ENCODE measurements around the gene RNF113A. TPM values are rescaled to one million over a fixed set of nuclear protein-coding genes. Genes with fewer than 3 reads are reported as not detected.
"Not testable (repeated sequence)": the region's sequence is repeated elsewhere in the genome, so short reads cannot be mapped to it uniquely, and the experiment has no call there.

Gene RNF113A
- total and polyA plus RNA-seq, 7 experiments from 2014 or later, result 25.5 to 76.4 (median 38.7) TPM

DNA sequence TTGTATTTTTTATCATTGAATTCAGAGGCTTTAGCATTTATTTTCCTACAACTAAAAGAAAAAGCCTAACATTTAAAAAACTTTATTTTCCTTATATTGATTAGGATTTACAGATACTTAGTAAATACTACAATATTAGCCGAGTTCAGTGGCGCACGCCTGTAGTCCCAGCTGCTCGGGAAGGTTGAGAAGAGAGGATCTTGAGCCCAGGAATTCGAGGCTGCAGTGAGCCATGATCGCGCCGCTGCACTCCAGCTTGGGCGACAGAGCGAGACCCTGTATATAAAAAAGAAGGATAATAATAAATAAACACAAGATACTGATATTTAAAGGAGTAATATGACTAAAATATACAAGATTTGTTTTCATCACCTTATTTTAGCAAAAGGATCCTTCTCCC is 18.1 kb downstream of the RNF113A start:
- Histone ChIP-seq H3K4me3 (ENCODE audit: low read length) (peak overlapping the region; percentile 20), H3K27ac (ENCODE audit: low read depth, low read length) (peak overlapping the region; percentile 79), H3K36me3 (ENCODE audit: control insufficient read depth in 2 of 3, insufficient read depth in 3 of 3, low read length in 3 of 3) (peaks cover 0 to 6% (median 0%) of the 10 kb centered on the region in 3 experiments), H3K27me3 (ENCODE audit: control insufficient read depth in 2 of 2, insufficient read depth in 2 of 2, low read length in 2 of 2) (no peaks in the 10 kb centered on the region), H3K4me1 (ENCODE audit: control insufficient read depth in 2 of 2, insufficient read depth in 2 of 2, low read length in 2 of 2) (no peaks in the 10 kb centered on the region), H3K9me3 (ENCODE audit: control insufficient read depth in 2 of 3, low read length in 3 of 3) (no peaks in the 10 kb centered on the region)
- H3K27me3 Mint-ChIP-seq, result peaks cover 0 to 3% (median 0%) of the 10 kb centered on the region in 5 donors
- peak overlapping the region; percentile 89 to 100 (median 98) for H3K4me3 Mint-ChIP-seq
- ChIA-PET CTCF (interaction anchor here (0.9 kb wide), 1 partner anchor 62 kb away, joined by 5 read pairs; the partner anchor contains the start of gene RPL39), POLR2A (interaction anchor here (0.7 to 2.5 kb wide), 8 partner anchors 8 to 164 kb away, joined by 3 to 27 read pairs (median 4); partner anchors contain the start of genes NDUFA1, RNF113A and RPL39)
- peaks cover 0 to 7% (median 3%) of the 10 kb centered on the region in 5 donors for H3K36me3 Mint-ChIP-seq
- H3K9me3 Mint-ChIP-seq, result peaks cover 0 to 2% (median 0%) of the 10 kb centered on the region in 11 donors
- no peak for ATAC-seq
- intact Hi-C loops (cut with micrococcal nuclease), result loop anchor here (1.0 to 5.0 kb wide), 8 partner anchors 18 to 385 kb away; partner anchors contain the start of genes NDUFA1 (in 2 of the 2), RNF113A (in 2 of the 2), RPL39 (in 2 of the 2) and SLC25A5 (in 2 of the 2)
- peaks cover 3 to 29% (median 23%) of the 10 kb centered on the region in 7 donors for H3K4me1 Mint-ChIP-seq
- H3K27ac Mint-ChIP-seq, result peak overlapping the region in 8 of 9 donors; percentile 87 to 99 (median 97)
- DNase-seq, result no peak

DNA sequence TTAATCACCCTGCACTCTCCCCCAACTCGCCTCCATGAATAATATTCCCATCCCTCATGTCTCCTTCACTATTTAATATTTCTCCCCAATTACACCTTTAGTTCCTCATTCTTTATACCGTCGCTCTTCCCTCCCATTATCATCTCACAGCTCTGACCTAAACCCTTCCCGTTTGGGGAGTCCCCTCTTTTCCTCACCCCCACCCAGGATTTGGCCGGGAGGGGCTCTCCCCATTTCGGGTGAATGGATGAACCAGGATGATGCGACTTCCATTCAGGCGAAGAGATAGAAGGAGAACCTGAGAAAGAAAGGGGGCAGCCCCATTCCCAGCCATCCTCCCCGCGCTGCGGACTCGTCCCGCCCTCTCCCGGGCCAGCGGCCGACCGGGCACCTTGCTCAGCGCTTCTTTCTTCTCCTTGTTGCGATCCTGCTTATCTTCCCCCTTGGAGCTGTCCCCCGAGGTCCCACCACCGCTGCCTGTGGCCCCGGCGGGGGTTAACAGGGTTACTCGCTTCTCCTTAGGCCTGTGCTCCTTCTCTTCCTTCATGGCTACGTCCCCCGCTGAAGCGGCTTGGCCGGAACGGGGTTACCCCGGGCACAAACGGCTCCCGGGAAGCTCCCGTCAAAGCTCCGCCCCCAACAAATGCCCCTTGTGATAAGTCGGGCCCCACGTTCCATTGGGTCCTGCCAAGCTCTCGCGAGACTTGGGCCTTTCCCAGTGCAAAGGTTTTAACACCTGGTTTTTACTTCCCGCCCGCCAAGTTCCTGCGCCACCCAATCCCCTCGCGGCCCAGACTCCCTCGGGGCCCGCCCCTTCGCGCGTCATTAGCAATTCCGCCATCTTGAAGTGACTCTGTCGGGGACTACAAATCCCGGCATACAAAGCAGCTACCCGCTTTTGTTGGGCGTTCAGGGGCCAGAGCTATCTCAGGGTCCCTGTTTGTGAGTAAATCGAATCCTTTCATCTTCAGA is 18.9 kb downstream of the RNF113A start, which contains the start of gene UPF3B:
Gene UPF3B (minus strand): TSS at position 582 of the 972 bp plus-strand sequence. CDS start 35 bp downstream, at position 547.
- H3K36me3 ChIP-seq (ENCODE audit: control insufficient read depth in 2 of 3, insufficient read depth in 3 of 3, low read length in 3 of 3), result peaks cover 0 to 6% (median 0%) of the 10 kb centered on the region in 3 experiments

DNA sequence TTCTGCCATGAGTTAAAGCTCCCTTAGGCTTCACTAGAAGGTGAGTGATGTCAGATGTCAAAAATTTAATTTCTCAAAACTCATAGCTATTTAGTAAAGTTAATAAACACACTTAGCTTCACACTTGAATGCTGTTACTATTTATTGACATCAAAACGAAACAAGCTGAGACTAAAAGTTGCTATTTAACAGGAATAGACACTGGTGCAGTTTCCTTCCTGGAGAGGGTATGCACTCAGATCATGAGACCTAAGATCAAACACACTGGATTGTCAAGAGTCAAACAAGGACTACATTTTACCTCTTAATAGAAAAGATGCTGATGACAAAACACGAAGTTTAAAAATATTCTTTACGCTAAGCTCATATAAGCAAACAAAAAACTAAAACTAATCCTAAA is 37.6 kb downstream of the RNF113A start:
- no peaks in the 10 kb centered on the region for H3K4me1 Mint-ChIP-seq
- intact Hi-C loops (cut with micrococcal nuclease), result no loop called here
- CTCF ChIA-PET, result no interaction called here
- ATAC-seq (no peak), DNase-seq (no peak)
- H3K9me3 ChIP-seq (ENCODE audit: control insufficient read depth in 2 of 3, low read length in 3 of 3), result no peaks in the 10 kb centered on the region
- POLR2A ChIA-PET, result interaction anchor here (1.0 kb wide), 1 partner anchor 42 kb away, joined by 3 read pairs; the partner anchor contains the start of gene RPL39
- H3K27ac Mint-ChIP-seq, result no peak overlapping the region
- peaks cover under 1 to 30% (median 3%) of the 10 kb centered on the region in 3 experiments for H3K36me3 ChIP-seq (ENCODE audit: control insufficient read depth in 2 of 3, insufficient read depth in 3 of 3, low read length in 3 of 3)
- H3K36me3 Mint-ChIP-seq, result peaks cover 0 to 38% (median 31%) of the 10 kb centered on the region in 5 donors
- H3K27ac ChIP-seq (ENCODE audit: low read depth, low read length), result no peak overlapping the region
- no peaks in the 10 kb centered on the region for H3K27me3 Mint-ChIP-seq
- no peaks in the 10 kb centered on the region for H3K27me3 ChIP-seq (ENCODE audit: control insufficient read depth in 2 of 2, insufficient read depth in 2 of 2, low read length in 2 of 2)
- no peak overlapping the region for H3K4me3 Mint-ChIP-seq
- peaks cover 0 to 2% (median 0%) of the 10 kb centered on the region in 11 donors for H3K9me3 Mint-ChIP-seq
- H3K4me1 ChIP-seq (ENCODE audit: control insufficient read depth in 2 of 2, insufficient read depth in 2 of 2, low read length in 2 of 2), result no peaks in the 10 kb centered on the region
- no peak overlapping the region for H3K4me3 ChIP-seq (ENCODE audit: low read length)

More for the DNA sequence above, 18.9 kb downstream of the RNF113A start, which contains the start of gene UPF3B:
- peaks cover 0 to 8% (median 3%) of the 10 kb centered on the region in 5 donors for H3K36me3 Mint-ChIP-seq
- peaks cover 0 to 2% (median 0%) of the 10 kb centered on the region in 11 donors for H3K9me3 Mint-ChIP-seq
- ChIA-PET CTCF (interaction anchor here (0.6 to 0.9 kb wide), 2 partner anchors 61 to 244 kb away, joined by 3 to 5 read pairs; partner anchors contain the start of gene RPL39), POLR2A (interaction anchor here (0.5 to 2.5 kb wide), 10 partner anchors 9 to 396 kb away, joined by 3 to 27 read pairs (median 5); partner anchors contain the start of genes NDUFA1, RNF113A and RPL39)
- H3K4me1 Mint-ChIP-seq, result peaks cover 3 to 29% (median 23%) of the 10 kb centered on the region in 7 donors
- ATAC-seq (peak; percentile 98), DNase-seq (peak; percentile 67 to 96 (median 92))
- peaks cover 0 to 3% (median 0%) of the 10 kb centered on the region in 5 donors for H3K27me3 Mint-ChIP-seq
- Histone ChIP-seq H3K27me3 (ENCODE audit: control insufficient read depth in 2 of 2, insufficient read depth in 2 of 2, low read length in 2 of 2) (no peaks in the 10 kb centered on the region), H3K4me3 (ENCODE audit: low read length) (peak within 1 kb of the TSS; percentile 88), H3K4me1 (ENCODE audit: control insufficient read depth in 2 of 2, insufficient read depth in 2 of 2, low read length in 2 of 2) (no peaks in the 10 kb centered on the region), H3K9me3 (ENCODE audit: control insufficient read depth in 2 of 3, low read length in 3 of 3) (no peaks in the 10 kb centered on the region), H3K27ac (ENCODE audit: low read depth, low read length) (peak within 1 kb of the TSS; percentile 95)
- H3K4me3 Mint-ChIP-seq, result peak within 1 kb of the TSS; percentile 89 to 100 (median 98)
- H3K27ac Mint-ChIP-seq, result peak within 1 kb of the TSS; percentile 87 to 99 (median 97)
- intact Hi-C loops (cut with micrococcal nuclease), result loop anchor here (1.0 to 5.0 kb wide), 8 partner anchors 19 to 384 kb away; partner anchors contain the start of genes NDUFA1 (in 2 of the 2), RNF113A (in 2 of the 2), RPL39 (in 2 of the 2) and SLC25A5 (in 2 of the 2)

GRCh38 chrX:119828446-119828845 is 43.1 kb downstream of the RNF113A start:
- Mint-ChIP-seq H3K27me3 (no peaks in the 10 kb centered on the region), H3K27ac (no peak overlapping the region), H3K4me1 (peaks cover 0 to 10% (median 6%) of the 10 kb centered on the region in 7 donors), H3K4me3 (no peak overlapping the region), H3K9me3 (no peaks in the 10 kb centered on the region), H3K36me3 (peaks cover 0 to 20% (median 17%) of the 10 kb centered on the region in 5 donors)
- ATAC-seq, result no peak
- CTCF ChIA-PET, result no interaction called here
- Histone ChIP-seq H3K4me1 (ENCODE audit: control insufficient read depth in 2 of 2, insufficient read depth in 2 of 2, low read length in 2 of 2) (no peaks in the 10 kb centered on the region), H3K27me3 (ENCODE audit: control insufficient read depth in 2 of 2, insufficient read depth in 2 of 2, low read length in 2 of 2) (no peaks in the 10 kb centered on the region), H3K27ac (ENCODE audit: low read depth, low read length) (no peak overlapping the region), H3K9me3 (ENCODE audit: control insufficient read depth in 2 of 3, low read length in 3 of 3) (no peaks in the 10 kb centered on the region), H3K4me3 (ENCODE audit: low read length) (no peak overlapping the region), H3K36me3 (ENCODE audit: control insufficient read depth in 2 of 3, insufficient read depth in 3 of 3, low read length in 3 of 3) (no peaks in the 10 kb centered on the region)
- POLR2A ChIA-PET, result no interaction called here
- DNase-seq, result no peak
- intact Hi-C loops (cut with micrococcal nuclease), result no loop called here

GRCh38 chrX:119826399-119826959 is 45.1 kb downstream of the RNF113A start:
- Histone ChIP-seq H3K27me3 (ENCODE audit: control insufficient read depth in 2 of 2, insufficient read depth in 2 of 2, low read length in 2 of 2) (no peaks in the 10 kb centered on the region), H3K4me1 (ENCODE audit: control insufficient read depth in 2 of 2, insufficient read depth in 2 of 2, low read length in 2 of 2) (no peaks in the 10 kb centered on the region), H3K36me3 (ENCODE audit: control insufficient read depth in 2 of 3, insufficient read depth in 3 of 3, low read length in 3 of 3) (no peaks in the 10 kb centered on the region), H3K9me3 (ENCODE audit: control insufficient read depth in 2 of 3, low read length in 3 of 3) (no peaks in the 10 kb centered on the region), H3K4me3 (ENCODE audit: low read length) (no peak overlapping the region), H3K27ac (ENCODE audit: low read depth, low read length) (no peak overlapping the region)
- H3K9me3 Mint-ChIP-seq, result no peaks in the 10 kb centered on the region
- no peak overlapping the region for H3K4me3 Mint-ChIP-seq
- no peaks in the 10 kb centered on the region for H3K27me3 Mint-ChIP-seq
- ChIA-PET POLR2A (no interaction called here), CTCF (no interaction called here)
- DNase-seq, result no peak
- H3K27ac Mint-ChIP-seq, result peak overlapping the region in 5 of 9 donors; percentile 12 to 73 (median 56)
- ATAC-seq, result no peak
- H3K36me3 Mint-ChIP-seq, result peaks cover 0 to 17% (median 12%) of the 10 kb centered on the region in 5 donors
- intact Hi-C loops (cut with micrococcal nuclease), result no loop called here
- peaks cover 0 to 23% (median 16%) of the 10 kb centered on the region in 7 donors for H3K4me1 Mint-ChIP-seq

GRCh38 chrX:119824221-119824620 is 47.3 kb downstream of the RNF113A start:
- H3K36me3 ChIP-seq (ENCODE audit: control insufficient read depth in 2 of 3, insufficient read depth in 3 of 3, low read length in 3 of 3); POLR2A ChIA-PET; DNase-seq; H3K27ac ChIP-seq (ENCODE audit: low read depth, low read length); H3K9me3 ChIP-seq (ENCODE audit: control insufficient read depth in 2 of 3, low read length in 3 of 3); H3K27ac Mint-ChIP-seq; H3K9me3 Mint-ChIP-seq; H3K27me3 ChIP-seq (ENCODE audit: control insufficient read depth in 2 of 2, insufficient read depth in 2 of 2, low read length in 2 of 2); H3K27me3 Mint-ChIP-seq; H3K4me3 ChIP-seq (ENCODE audit: low read length); H3K4me3 Mint-ChIP-seq; intact Hi-C loops (cut with micrococcal nuclease); CTCF ChIA-PET; H3K4me1 ChIP-seq (ENCODE audit: control insufficient read depth in 2 of 2, insufficient read depth in 2 of 2, low read length in 2 of 2); ATAC-seq; H3K36me3 Mint-ChIP-seq: not testable (repeated sequence)
- peaks cover 0 to 23% (median 20%) of the 10 kb centered on the region in 7 donors for H3K4me1 Mint-ChIP-seq
